ENCODE data around the gene F11R. TPM values are rescaled to one million over a fixed set of nuclear protein-coding genes. Genes with fewer than 3 reads are reported as not detected.
A peak's percentile ranks its signal among the peaks of the same experiment; 100 is the strongest.
"Not testable (repeated sequence)": the region's sequence is repeated elsewhere in the genome, so short reads cannot be mapped to it uniquely, and the experiment has no call there.

F11R gene
- total and polyA plus RNA-seq, 2 of the 4 experiments (the other 2 are of a cell fraction), result 0.79 to 2.2 TPM

- Histone ChIP-seq H3K27me3 (ENCODE audit: control insufficient read depth, insufficient read depth, low read length) (peaks cover 28% of the 10 kb centered on the region), H2AFZ (replicated peaks; ENCODE audit: low read length, poor library complexity) (peak overlapping the region; percentile 32), H3K9me1 (ENCODE audit: insufficient read depth, low read length) (peaks cover 10% of the 10 kb centered on the region)
- H3K36me3 ChIP-seq (ENCODE audit: control insufficient read depth, insufficient read depth, low read length); H4K20me1 ChIP-seq (ENCODE audit: insufficient read depth, low read length); CTCF ChIA-PET; H3K4ac ChIP-seq (ENCODE audit: low read depth, low read length); H3K23ac ChIP-seq (ENCODE audit: low read depth, low read length); H3K4me3 ChIP-seq (ENCODE audit: insufficient read depth, low read depth, low read length); ATAC-seq (ENCODE audit: low read depth); H3K9me3 ChIP-seq (ENCODE audit: control insufficient read depth, insufficient read depth, low read length); H4K5ac ChIP-seq (ENCODE audit: low read depth, low read length); H2AK5ac ChIP-seq (ENCODE audit: low read depth, low read length); H3K4me2 ChIP-seq (ENCODE audit: low read depth, low read length); H3K14ac ChIP-seq (replicated peaks; ENCODE audit: low read depth, low read length); H4K91ac ChIP-seq (ENCODE audit: insufficient read depth, low read depth, low read length); POLR2A ChIA-PET (ENCODE audit: unreplicated experiment); H2BK15ac ChIP-seq (ENCODE audit: low read depth, low read length); H2AK9ac ChIP-seq (replicated peaks; ENCODE audit: low read depth, low read length, poor library complexity); DNase-seq; H3K79me1 ChIP-seq (ENCODE audit: low read depth in 1 of 2, low read length in 2 of 2); H3K27ac ChIP-seq (ENCODE audit: insufficient read depth, low read length); H4K8ac ChIP-seq (ENCODE audit: low read depth in 2 of 2, low read length in 2 of 2); H2BK20ac ChIP-seq (ENCODE audit: low read depth, low read length); intact Hi-C loops (cut with micrococcal nuclease); dilution Hi-C loops (cut with HindIII; ENCODE audit: low sequenced_read_pairs, unreplicated experiment); H2BK5ac ChIP-seq (ENCODE audit: low read depth, low read length, poor library complexity, severe bottlenecking); in situ Hi-C loops (cut with MboI; ENCODE audit: low sequenced_read_pairs); H3K9ac ChIP-seq (ENCODE audit: low read depth, low read length); H2BK120ac ChIP-seq (ENCODE audit: low read depth, low read length); H3K4me1 ChIP-seq (ENCODE audit: control insufficient read depth, insufficient read depth, low read length); H3K18ac ChIP-seq (ENCODE audit: low read depth, low read length); H3K56ac ChIP-seq (ENCODE audit: extremely low read depth, insufficient read depth, low read length); BruUV-seq (replicated peaks): not testable (repeated sequence)
- no CpG with 5 or more reads among the region's 1 CpG for WGBS, 2 experiments (ENCODE audit: extremely low coverage in 2 of 2, insufficient read length in 1 of 2)
Observed at GRCh38 chr1:161016683-161017082, 4.3 kb downstream of the F11R start.

Measured in IMR-90 (cell line).